Neuronal stem cell (in vitro differentiated cells): ENCODE data around the gene GJB6.

Experiments
- DNase-seq: peaks from one replicate; pipeline ENCODE4 v3.0.0-alpha.2; 2013; ENCODE audit warnings: low spot score
- H2AFZ ChIP-seq: one replicate; pipeline ENCODE4 v1.6.1; 2013; ENCODE audit warnings: mild to moderate bottlenecking, low read length, inconsistent platforms
- H2AK5ac ChIP-seq: 2 replicates; pipeline ENCODE4 v1.6.1; 2013; ENCODE audit warnings: low read depth, mild to moderate bottlenecking, inconsistent platforms, low read length, moderate library complexity, mixed read lengths
- H2BK120ac ChIP-seq: 2 replicates; pipeline ENCODE4 v1.6.1; 2013; ENCODE audit warnings: low read depth, mild to moderate bottlenecking, inconsistent platforms, low read length, moderate library complexity, mixed read lengths
- H2BK12ac ChIP-seq: one replicate; pipeline ENCODE4 v1.6.1; 2013; ENCODE audit warnings: low read length, inconsistent platforms
- H2BK15ac ChIP-seq: 2 replicates; pipeline ENCODE4 v1.6.1; 2013; ENCODE audit warnings: mild to moderate bottlenecking, low read length, inconsistent platforms, mixed read lengths
- H2BK5ac ChIP-seq: one replicate; pipeline ENCODE4 v1.6.1; 2013; ENCODE audit warnings: inconsistent platforms, mild to moderate bottlenecking, low read length, moderate library complexity
- H3K14ac ChIP-seq: one replicate; pipeline ENCODE4 v1.6.1; 2013; ENCODE audit warnings: low read length, inconsistent platforms
- H3K18ac ChIP-seq: 2 replicates; pipeline ENCODE4 v1.6.1; 2013; ENCODE audit warnings: low read length, inconsistent platforms
- H3K23ac ChIP-seq: 2 replicates; pipeline ENCODE4 v1.6.1; 2013; ENCODE audit warnings: low read depth, mild to moderate bottlenecking, mixed read lengths, low read length, inconsistent platforms; ENCODE audit not compliant: poor library complexity
- H3K27ac ChIP-seq: replicated peaks from 3 replicates; pipeline ENCODE4 v1.5.1; 2013; ENCODE audit warnings: low read length, inconsistent platforms
- H3K27me3 ChIP-seq, 3 experiments: 2 replicates each; pipeline ENCODE4 v1.6.1; 2013; ENCODE audit warnings: low read length in 3 of 3, mild to moderate bottlenecking in 2 of 3, inconsistent platforms in 1 of 3, low read depth in 1 of 3, mixed read lengths in 1 of 3, moderate library complexity in 1 of 3; ENCODE audit not compliant: control insufficient read depth in 3 of 3, insufficient read depth in 3 of 3
- H3K36me3 ChIP-seq, 2 donors: replicated peaks in 1 of 2; 2 replicates each; pipeline ENCODE4 v1.6.1; 2013; ENCODE audit warnings: low read length in 2 of 2; ENCODE audit not compliant: control insufficient read depth in 2 of 2, insufficient read depth in 2 of 2
- H3K4ac ChIP-seq: 2 replicates; pipeline ENCODE4 v1.6.1; 2013; ENCODE audit warnings: inconsistent platforms, mild to moderate bottlenecking, low read length, moderate library complexity
- H3K4me1 ChIP-seq, 2 donors: 1 replicate in 1 of 2; 2 replicates in 1 of 2; pipeline ENCODE4 v1.6.1; 2013; ENCODE audit warnings: low read length in 2 of 2, low read depth in 1 of 2; ENCODE audit not compliant: control insufficient read depth in 2 of 2, insufficient read depth in 1 of 2
- H3K4me2 ChIP-seq: one replicate; pipeline ENCODE4 v1.6.1; 2013; ENCODE audit warnings: mild to moderate bottlenecking, low read length, inconsistent platforms; ENCODE audit not compliant: insufficient read depth, poor library complexity, severe bottlenecking
- H3K4me3 ChIP-seq, 2 donors: 2 replicates each; pipeline ENCODE4 v1.5.1; 2013; ENCODE audit warnings: low read length in 2 of 2, mild to moderate bottlenecking in 2 of 2, inconsistent platforms in 1 of 2, moderate library complexity in 1 of 2
- H3K79me1 ChIP-seq: one replicate; pipeline ENCODE4 v1.6.1; 2013; ENCODE audit warnings: low read depth, mild to moderate bottlenecking, inconsistent platforms, low read length, moderate library complexity
- H3K9ac ChIP-seq: one replicate; pipeline ENCODE4 v1.6.1; 2013; ENCODE audit warnings: mild to moderate bottlenecking, low read depth, low read length, inconsistent platforms; ENCODE audit not compliant: poor library complexity
- H3K9me3 ChIP-seq, 2 donors: replicated peaks in 1 of 2; 2 replicates each; pipeline versions ENCODE3 to v1.6.1; 2013; ENCODE audit warnings: low read length in 2 of 2, mild to moderate bottlenecking in 2 of 2, inconsistent platforms in 1 of 2, low read depth in 1 of 2, mixed read lengths in 1 of 2, moderate library complexity in 1 of 2; ENCODE audit not compliant: control insufficient read depth in 2 of 2, insufficient read depth in 1 of 2
- H4K8ac ChIP-seq: one replicate; pipeline ENCODE4 v1.6.1; 2013; ENCODE audit warnings: low read depth, mild to moderate bottlenecking, inconsistent platforms, low read length, moderate library complexity
- H4K91ac ChIP-seq: one replicate; pipeline ENCODE4 v1.6.1; 2013; ENCODE audit warnings: low read length, low read depth, mild to moderate bottlenecking, inconsistent platforms; ENCODE audit not compliant: poor library complexity
- WGBS, 2 donors: extraction: QIAGEN DNeasy Blood & Tissue Kit; methylation state at CpG; one replicate each; pipeline ENCODE4 v1.1.7; 2013; ENCODE audit warnings: missing lambda C conversion rate in 2 of 2, mixed read lengths in 1 of 2; ENCODE audit not compliant: insufficient read length in 2 of 2, insufficient replicate concordance in 1 of 2; ENCODE audit errors: extremely low coverage in 2 of 2; 5-methylcytosine and 5-hydroxymethylcytosine counted together

GJB6 gene

DNA sequence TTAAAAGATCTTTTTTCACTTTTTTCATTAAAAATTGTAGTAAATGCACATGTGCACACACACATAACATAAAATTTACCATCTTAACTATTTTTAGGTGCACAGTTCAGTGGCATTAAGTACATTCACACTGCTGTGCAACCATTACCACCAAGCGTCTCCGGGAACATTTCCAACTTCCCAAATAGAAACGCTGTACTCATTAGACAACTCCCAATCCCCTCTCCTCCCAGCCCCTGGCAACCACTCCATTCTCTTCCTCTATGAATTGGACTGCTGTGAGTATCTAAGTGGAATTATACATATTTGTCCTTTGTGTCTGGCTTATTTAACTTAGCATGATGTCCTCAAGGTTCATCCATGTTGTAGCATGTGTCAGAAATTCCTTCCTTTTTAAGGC is 50.9 kb downstream of the GJB6 start:
- DNase-seq: no peak
- no peak overlapping the region for H2AK5ac ChIP-seq

DNA sequence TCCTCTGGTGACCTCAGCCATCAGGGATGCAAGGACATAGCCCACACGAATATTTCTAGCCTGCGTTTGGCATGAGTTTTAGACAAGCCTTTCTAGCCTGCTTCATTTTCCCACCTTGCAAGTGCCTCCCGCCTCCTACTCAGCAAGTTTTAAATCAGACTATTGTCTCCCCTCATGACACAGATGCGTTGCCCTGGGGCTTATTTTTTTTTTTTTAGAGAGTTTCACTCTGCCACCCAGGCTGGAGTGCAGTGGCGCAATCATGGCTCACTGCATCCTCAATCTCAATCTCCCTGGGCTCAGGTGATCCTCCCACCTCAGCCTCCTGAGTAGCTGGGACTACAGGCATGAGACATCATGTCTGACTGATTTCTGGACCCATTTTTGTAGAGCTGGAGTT is 54.0 kb downstream of the GJB6 start:
- peak overlapping the region; percentile 7 for H2BK120ac ChIP-seq
- peak overlapping the region; percentile 47 for H3K14ac ChIP-seq
- H3K18ac ChIP-seq: no peak overlapping the region
- no peaks in the 10 kb centered on the region for H3K36me3 ChIP-seq
- H2BK15ac ChIP-seq: no peak overlapping the region
- H2BK5ac ChIP-seq: no peak overlapping the region
- no peak overlapping the region for H2BK12ac ChIP-seq
- H4K8ac ChIP-seq: no peak overlapping the region
- H3K27ac ChIP-seq: no peak overlapping the region
- no CpG with 5 or more reads among the region's 5 CpGs for WGBS, 2 donors
- DNase-seq: no peak
- H3K27me3 ChIP-seq: peaks cover 0 to 46% (median 0%) of the 10 kb centered on the region in 3 experiments
- peak overlapping the region; percentile 12 for H3K9ac ChIP-seq
- no peaks in the 10 kb centered on the region for H3K79me1 ChIP-seq
- H3K23ac ChIP-seq: peak overlapping the region; percentile 3
- H4K91ac ChIP-seq: no peak overlapping the region
- no peak overlapping the region for H3K4me2 ChIP-seq
- no peak overlapping the region for H3K4me3 ChIP-seq
- no peak overlapping the region for H2AK5ac ChIP-seq
- no peaks in the 10 kb centered on the region for H3K9me3 ChIP-seq
- peaks cover 8 to 9% of the 10 kb centered on the region in 2 donors for H3K4me1 ChIP-seq
- H2AFZ ChIP-seq: no peak overlapping the region
- no peak overlapping the region for H3K4ac ChIP-seq

More for the DNA sequence above, 50.9 kb downstream of the GJB6 start:
- H3K27me3 ChIP-seq: peaks cover 0 to 41% (median 0%) of the 10 kb centered on the region in 3 experiments
- no peak overlapping the region for H2BK120ac ChIP-seq
- no peak overlapping the region for H3K4me2 ChIP-seq
- H2BK12ac ChIP-seq: no peak overlapping the region
- no peaks in the 10 kb centered on the region for H3K4me1 ChIP-seq
- H4K91ac ChIP-seq: no peak overlapping the region
- H3K4me3 ChIP-seq: no peak overlapping the region
- no peak overlapping the region for H4K8ac ChIP-seq
- H3K9me3 ChIP-seq: no peaks in the 10 kb centered on the region
- H3K27ac ChIP-seq: no peak overlapping the region
- no peak overlapping the region for H2BK15ac ChIP-seq
- WGBS, 2 donors: no CpG with 5 or more reads among the region's 3 CpGs
- no peak overlapping the region for H3K14ac ChIP-seq
- H2BK5ac ChIP-seq: no peak overlapping the region
- H3K23ac ChIP-seq: no peak overlapping the region
- no peak overlapping the region for H3K4ac ChIP-seq
- no peak overlapping the region for H3K18ac ChIP-seq
- H3K36me3 ChIP-seq: no peaks in the 10 kb centered on the region
- H3K79me1 ChIP-seq: no peaks in the 10 kb centered on the region
- H2AFZ ChIP-seq: no peak overlapping the region
- no peak overlapping the region for H3K9ac ChIP-seq

DNA sequence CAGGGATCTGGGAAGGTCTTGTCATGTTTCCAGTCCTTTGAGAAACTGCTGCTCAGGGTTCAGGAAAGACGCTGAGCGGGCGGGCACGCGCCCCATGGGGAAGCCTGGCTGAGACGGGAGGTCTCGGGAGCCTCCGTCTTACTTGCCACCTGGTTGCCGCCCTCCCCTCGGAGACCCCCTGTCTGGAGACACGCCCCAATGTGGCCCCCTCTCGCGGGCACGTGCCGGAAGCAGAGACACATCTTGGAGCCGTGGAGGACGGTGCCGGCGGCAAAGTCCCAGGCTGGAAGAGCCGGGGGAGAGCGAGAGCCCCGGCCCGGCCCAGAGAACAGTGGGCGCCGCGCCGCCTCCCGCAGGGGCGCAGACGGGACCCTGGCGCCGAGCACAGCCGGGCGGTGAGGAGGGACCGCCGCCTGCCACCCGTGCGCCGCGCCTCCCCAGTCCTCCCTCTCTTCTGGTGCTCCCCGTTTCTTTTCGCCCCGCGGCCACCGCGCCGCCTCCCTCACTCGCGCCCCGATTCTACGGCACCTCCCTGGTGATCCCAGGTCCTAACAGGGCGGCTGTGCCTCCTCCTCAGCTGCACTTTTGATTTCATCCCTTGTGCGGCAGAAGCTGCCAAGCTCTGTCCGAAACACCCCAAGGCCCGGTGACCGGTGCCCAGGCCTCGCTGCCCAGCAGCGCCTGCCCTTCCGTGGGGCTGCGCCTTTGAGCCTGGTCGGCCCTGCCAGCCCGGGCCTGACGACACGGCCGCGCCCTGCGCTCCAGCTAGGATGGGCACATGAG is 54.9 kb downstream of the GJB6 start:
- Histone ChIP-seq H3K14ac (peak overlapping the region; percentile 71), H3K4ac (no peak overlapping the region), H3K36me3 (no peaks in the 10 kb centered on the region), H3K79me1 (no peaks in the 10 kb centered on the region), H3K18ac (peak overlapping the region; percentile 64), H3K4me3 (peak overlapping the region in 1 of 2 donors; percentile 58), H2AFZ (no peak overlapping the region), H3K27ac (no peak overlapping the region), H3K9ac (peak overlapping the region; percentile 12), H3K4me1 (peaks cover 8 to 9% of the 10 kb centered on the region in 2 donors), H3K9me3 (no peaks in the 10 kb centered on the region), H2BK120ac (peak overlapping the region; percentile 7), H2BK12ac (peak overlapping the region; percentile 14), H3K27me3 (peaks cover 0 to 49% (median 0%) of the 10 kb centered on the region in 3 experiments), H2AK5ac (peak overlapping the region; percentile 81), H4K91ac (no peak overlapping the region), H2BK15ac (no peak overlapping the region), H2BK5ac (no peak overlapping the region), H4K8ac (no peak overlapping the region), H3K4me2 (no peak overlapping the region), H3K23ac (peak overlapping the region; percentile 25)
- DNase-seq: no peak
- WGBS, 2 donors: no CpG with 5 or more reads among the region's 67 CpGs

DNA sequence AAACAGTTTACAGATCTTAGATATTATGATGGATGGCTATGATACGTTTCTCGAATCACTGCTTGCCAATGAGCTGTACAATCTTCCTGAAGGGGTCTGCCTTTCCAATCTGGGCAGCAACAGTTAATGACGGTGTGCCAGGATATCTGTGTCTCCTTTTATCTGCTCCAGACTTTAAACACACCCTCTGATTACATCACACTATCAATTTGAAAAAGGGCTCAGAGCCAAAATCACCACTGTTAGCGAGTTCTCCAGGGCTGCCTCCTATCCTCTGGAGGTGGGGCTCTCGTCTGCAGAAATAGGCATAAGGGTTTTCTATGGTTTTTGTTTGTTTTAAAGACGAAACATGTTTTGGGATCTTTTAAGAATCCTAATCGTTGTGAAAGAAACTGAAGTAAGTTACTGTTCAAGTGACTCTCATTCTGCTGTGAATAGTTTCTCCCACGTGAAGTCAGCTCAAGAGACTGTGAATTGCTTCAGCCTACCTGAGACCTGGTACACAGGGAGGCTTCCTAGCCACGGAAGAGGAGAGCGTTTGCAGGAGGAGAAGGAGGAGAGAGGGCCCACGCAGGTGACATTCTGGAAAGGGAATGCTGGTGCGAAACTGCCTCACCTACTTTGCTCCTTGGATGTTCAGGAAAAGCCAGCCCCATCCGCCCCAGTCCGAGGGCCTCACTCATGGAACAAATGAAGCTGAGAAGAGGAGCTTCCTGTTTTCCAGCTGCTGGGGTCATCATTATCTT is 56.0 kb downstream of the GJB6 start:
- Histone ChIP-seq H2BK12ac (no peak overlapping the region), H3K4me1 (peaks cover 8 to 9% of the 10 kb centered on the region in 2 donors), H3K4me3 (no peak overlapping the region), H2BK120ac (no peak overlapping the region), H4K91ac (no peak overlapping the region), H2AFZ (no peak overlapping the region), H3K14ac (no peak overlapping the region), H3K27me3 (peaks cover 0 to 59% (median 0%) of the 10 kb centered on the region in 3 experiments), H3K4ac (no peak overlapping the region), H3K9me3 (no peaks in the 10 kb centered on the region), H3K27ac (no peak overlapping the region), H2BK5ac (no peak overlapping the region), H3K79me1 (no peaks in the 10 kb centered on the region), H3K4me2 (no peak overlapping the region), H2AK5ac (peak overlapping the region; percentile 69), H3K18ac (no peak overlapping the region), H4K8ac (no peak overlapping the region), H2BK15ac (peak overlapping the region; percentile 33), H3K23ac (no peak overlapping the region), H3K36me3 (no peaks in the 10 kb centered on the region), H3K9ac (no peak overlapping the region)
- DNase-seq: no peak
- WGBS, 2 donors: no CpG with 5 or more reads among the region's 14 CpGs
